Hepatocyte (in vitro differentiated cells): Measurements from ENCODE around the gene SLC25A44. TPM values are rescaled to one million over a fixed set of nuclear protein-coding genes. Genes with fewer than 3 reads are reported as not detected.

Experiments used
- DNase-seq: peaks from one replicate; pipeline ENCODE4 v3.0.0-alpha.2; 2016; ENCODE audit warnings: low spot score
- H2AFZ ChIP-seq: fragments of 200-600 bp; sonication (generic); 2 replicates; pipeline ENCODE4 v1.6.0; 2016; ENCODE audit warnings: antibody characterized with exemption, mild to moderate bottlenecking
- H3K27ac ChIP-seq: fragments of 200-600 bp; sonication (generic); 2 replicates; pipeline ENCODE4 v1.5.1; 2016; ENCODE audit warnings: mild to moderate bottlenecking
- H3K27me3 ChIP-seq: fragments of 200-600 bp; sonication (generic); 2 replicates; pipeline ENCODE4 v1.6.1; 2016
- H3K36me3 ChIP-seq: fragments of 200-600 bp; sonication (generic); replicated peaks from 2 replicates; pipeline ENCODE4 v1.5.1; 2016; ENCODE audit warnings: low read depth; ENCODE audit not compliant: insufficient read depth
- H3K4me1 ChIP-seq: fragments of 200-600 bp; sonication (generic); 2 replicates; pipeline ENCODE4 v1.5.1; 2016; ENCODE audit warnings: mild to moderate bottlenecking, moderate library complexity; ENCODE audit not compliant: insufficient read depth
- H3K4me2 ChIP-seq: fragments of 200-600 bp; sonication (generic); 2 replicates; pipeline ENCODE4 v1.6.0; 2016
- H3K4me3 ChIP-seq: fragments of 200-600 bp; sonication (generic); 2 replicates; pipeline ENCODE4 v1.5.1; 2016; ENCODE audit warnings: mild to moderate bottlenecking
- H3K79me2 ChIP-seq: fragments of 200-600 bp; sonication (generic); 2 replicates; pipeline ENCODE4 v1.6.0; 2017; ENCODE audit warnings: mild to moderate bottlenecking
- H3K9me2 ChIP-seq: fragments of 200-600 bp; sonication (generic); replicated peaks from 2 replicates; pipeline ENCODE4 v1.6.0; 2017; ENCODE audit warnings: mild to moderate bottlenecking; ENCODE audit not compliant: insufficient read depth
- H3K9me3 ChIP-seq: fragments of 200-600 bp; sonication (generic); 2 replicates; pipeline ENCODE4 v1.5.1; 2016; ENCODE audit warnings: low read depth, mild to moderate bottlenecking
- H4K20me1 ChIP-seq: fragments of 200-600 bp; sonication (generic); 2 replicates; pipeline ENCODE4 v1.6.0; 2016; ENCODE audit warnings: mild to moderate bottlenecking; ENCODE audit not compliant: insufficient read depth, poor library complexity, severe bottlenecking
- CTCF ChIP-seq: fragments of 200-600 bp; sonication (generic); IDR thresholded peaks from 2 replicates; pipeline ENCODE4 v1.5.1; 2016; ENCODE audit warnings: antibody characterized with exemption, mild to moderate bottlenecking; ENCODE audit not compliant: poor library complexity
- EZH2 ChIP-seq: fragments of 200-600 bp; sonication (generic); IDR thresholded peaks from 2 replicates; pipeline ENCODE4 v1.6.1; 2016; ENCODE audit warnings: antibody characterized with exemption, mild to moderate bottlenecking, borderline replicate concordance
- EZH2phosphoT487 ChIP-seq: fragments of 200-600 bp; sonication (generic); IDR thresholded peaks from one replicate; pipeline ENCODE4 v1.6.1; 2018; ENCODE audit warnings: antibody characterized with exemption, mild to moderate bottlenecking, low read depth, moderate library complexity; ENCODE audit not compliant: unreplicated experiment, severe bottlenecking
- WGBS: methylation state at CpG from one replicate; pipeline ENCODE4 v1.1.6; 2016; ENCODE audit warnings: low lambda C conversion rate; ENCODE audit errors: missing lambda C conversion rate; 5-methylcytosine and 5-hydroxymethylcytosine counted together
- polyA plus RNA-seq: library from polyadenylated mRNA; unstranded; fragments of >200 nt; fragmentation: Nextera tagmentation; extraction: Ambion mirVana; gene quantifications from 2 replicates; pipeline ENCODE4 v1.2.1, GENCODE V29; 2016
- small RNA-seq: library from RNA; depleted of rRNA; stranded (forward); fragments of <200 nt; gene quantifications from one replicate; pipeline ENCODE3, GENCODE V24; 2014
- total RNA-seq: library from RNA; depleted of rRNA; stranded (reverse); fragments of >200 nt; gene quantifications from 2 replicates; pipeline ENCODE4 v1.2.3, GENCODE V29; 2014

The SLC25A44 gene
- total and polyA plus RNA-seq, 2 experiments from 2014 or later, result 16.9 to 19.3 TPM

- H2AFZ ChIP-seq, result no peak overlapping the region
- H3K4me2 ChIP-seq, result no peak overlapping the region
- H3K27me3 ChIP-seq, result no peaks in the 10 kb centered on the region
- DNase-seq, result no peak
- no peaks in the 10 kb centered on the region for H3K9me3 ChIP-seq
- H3K27ac ChIP-seq, result no peak overlapping the region
- no peaks in the 10 kb centered on the region for H3K79me2 ChIP-seq
- TF ChIP-seq CTCF (no peak), EZH2phosphoT487 (no peak), EZH2 (no peak)
- no peaks in the 10 kb centered on the region for H3K4me1 ChIP-seq
- H3K36me3 ChIP-seq, result peaks cover 3% of the 10 kb centered on the region
- H4K20me1 ChIP-seq, result no peaks in the 10 kb centered on the region
- WGBS, result 69% methylated on average over 3 of the region's 3 CpGs
- H3K9me2 ChIP-seq, result no peaks in the 10 kb centered on the region
- H3K4me3 ChIP-seq, result no peak overlapping the region
These were observed 65.9 kb downstream of the SLC25A44 start for GRCh38 chr1:156259805-156260204.

- H3K27me3 ChIP-seq, result no peaks in the 10 kb centered on the region
- no peaks in the 10 kb centered on the region for H3K9me3 ChIP-seq
- no peak overlapping the region for H3K4me2 ChIP-seq
- DNase-seq, result no peak
- H4K20me1 ChIP-seq, result no peaks in the 10 kb centered on the region
- H3K9me2 ChIP-seq, result no peaks in the 10 kb centered on the region
- no peak overlapping the region for H2AFZ ChIP-seq
- H3K4me1 ChIP-seq, result no peaks in the 10 kb centered on the region
- TF ChIP-seq EZH2phosphoT487 (no peak), EZH2 (no peak), CTCF (no peak)
- 98% methylated on average over 2 of the region's 2 CpGs for WGBS
- H3K4me3 ChIP-seq, result no peak overlapping the region
- H3K27ac ChIP-seq, result no peak overlapping the region
- H3K36me3 ChIP-seq, result peaks cover 3% of the 10 kb centered on the region
- no peaks in the 10 kb centered on the region for H3K79me2 ChIP-seq
These were observed 67.0 kb downstream of the SLC25A44 start for GRCh38 chr1:156260896-156261295.

Small RNA genes within 50 kb of the gene (small RNA-seq; reads per million reads assigned to genes)
- not detected for gene RF00568

Other genes with a start within 250 kb of the SLC25A44 start
- 36.5 and 46.9 TPM in 2 replicates for gene ARHGEF2, start 215.6 kb upstream of the SLC25A44 start, total RNA-seq
- 27.1 and 30.1 TPM in 2 replicates for gene ARHGEF2, start 215.6 kb upstream of the SLC25A44 start, polyA plus RNA-seq
- 393 and 416 TPM in 2 replicates for gene SSR2, start 173.2 kb upstream of the SLC25A44 start, total RNA-seq
- 326 and 360 TPM in 2 replicates for gene SSR2, start 173.2 kb upstream of the SLC25A44 start, polyA plus RNA-seq
- 35.3 and 37.8 TPM in 2 replicates for gene UBQLN4, start 140.3 kb upstream of the SLC25A44 start, total RNA-seq
- 29.5 and 35.5 TPM in 2 replicates for gene UBQLN4, start 140.3 kb upstream of the SLC25A44 start, polyA plus RNA-seq
- gene LAMTOR2, start 139.3 kb upstream of the SLC25A44 start, total RNA-seq, result 48.5 and 73.1 TPM in 2 replicates
- gene LAMTOR2, start 139.3 kb upstream of the SLC25A44 start, polyA plus RNA-seq, result 142 and 165 TPM in 2 replicates
- gene RAB25, start 132.9 kb upstream of the SLC25A44 start, total RNA-seq, result 71.1 and 77.9 TPM in 2 replicates
- 91.6 and 106 TPM in 2 replicates for gene RAB25, start 132.9 kb upstream of the SLC25A44 start, polyA plus RNA-seq
- gene MEX3A, start 111.6 kb upstream of the SLC25A44 start, total RNA-seq, result 11.0 and 12.0 TPM in 2 replicates
- gene MEX3A, start 111.6 kb upstream of the SLC25A44 start, polyA plus RNA-seq, result 9.3 and 10.8 TPM in 2 replicates
- gene LMNA, start 79.4 kb upstream of the SLC25A44 start, total RNA-seq, result 161 and 208 TPM in 2 replicates
- 345 and 402 TPM in 2 replicates for gene LMNA, start 79.4 kb upstream of the SLC25A44 start, polyA plus RNA-seq
- gene SEMA4A, start 40.5 kb upstream of the SLC25A44 start, total RNA-seq, result 1.4 and 2.1 TPM in 2 replicates
- gene SEMA4A, start 40.5 kb upstream of the SLC25A44 start, polyA plus RNA-seq, result 1.3 and 2.6 TPM in 2 replicates
- gene PMF1, start 18.9 kb downstream of the SLC25A44 start, total RNA-seq, result 60.7 and 81.4 TPM in 2 replicates
- gene PMF1, start 18.9 kb downstream of the SLC25A44 start, polyA plus RNA-seq, result 77.1 and 96.9 TPM in 2 replicates
- 0.17 and 0.60 TPM in 2 replicates for gene BGLAP, start 48.1 kb downstream of the SLC25A44 start, total RNA-seq
- gene BGLAP, start 48.1 kb downstream of the SLC25A44 start, polyA plus RNA-seq, result 0.64 and 3.3 TPM in 2 replicates
- 3.3 and 4.5 TPM in 2 replicates for gene PAQR6, start 54.0 kb downstream of the SLC25A44 start, total RNA-seq
- 12.0 and 14.8 TPM in 2 replicates for gene PAQR6, start 54.0 kb downstream of the SLC25A44 start, polyA plus RNA-seq
- 64.3 and 65.9 TPM in 2 replicates for gene SMG5, start 88.7 kb downstream of the SLC25A44 start, total RNA-seq
- gene SMG5, start 88.7 kb downstream of the SLC25A44 start, polyA plus RNA-seq, result 54.9 and 63.8 TPM in 2 replicates
- 3.3 and 3.4 TPM in 2 replicates for gene TMEM79, start 90.2 kb downstream of the SLC25A44 start, total RNA-seq
- 8.5 and 15.7 TPM in 2 replicates for gene TMEM79, start 90.2 kb downstream of the SLC25A44 start, polyA plus RNA-seq
- gene GLMP, start 101.6 kb downstream of the SLC25A44 start, total RNA-seq, result 158 and 186 TPM in 2 replicates
- gene GLMP, start 101.6 kb downstream of the SLC25A44 start, polyA plus RNA-seq, result 169 and 206 TPM in 2 replicates
- gene VHLL, start 105.2 kb downstream of the SLC25A44 start, total RNA-seq, result not detected in 2 replicates
- gene VHLL, start 105.2 kb downstream of the SLC25A44 start, polyA plus RNA-seq, result not detected in 2 replicates
- gene CCT3, start 144.2 kb downstream of the SLC25A44 start, total RNA-seq, result 224 and 251 TPM in 2 replicates
- gene CCT3, start 144.2 kb downstream of the SLC25A44 start, polyA plus RNA-seq, result 166 and 212 TPM in 2 replicates
- gene TSACC, start 144.4 kb downstream of the SLC25A44 start, total RNA-seq, result not detected in 2 replicates
- 1.4 and 1.5 TPM in 2 replicates for gene TSACC, start 144.4 kb downstream of the SLC25A44 start, polyA plus RNA-seq
- 3.3 and 6.3 TPM in 2 replicates for gene RHBG, start 175.1 kb downstream of the SLC25A44 start, total RNA-seq
- 10.8 and 11.9 TPM in 2 replicates for gene RHBG, start 175.1 kb downstream of the SLC25A44 start, polyA plus RNA-seq